Measurements from ENCODE around the gene RAB21.
"Not testable (repeated sequence)": the region's sequence is repeated elsewhere in the genome, so short reads cannot be mapped to it uniquely, and the experiment has no call there.

RAB21 gene

DNA sequence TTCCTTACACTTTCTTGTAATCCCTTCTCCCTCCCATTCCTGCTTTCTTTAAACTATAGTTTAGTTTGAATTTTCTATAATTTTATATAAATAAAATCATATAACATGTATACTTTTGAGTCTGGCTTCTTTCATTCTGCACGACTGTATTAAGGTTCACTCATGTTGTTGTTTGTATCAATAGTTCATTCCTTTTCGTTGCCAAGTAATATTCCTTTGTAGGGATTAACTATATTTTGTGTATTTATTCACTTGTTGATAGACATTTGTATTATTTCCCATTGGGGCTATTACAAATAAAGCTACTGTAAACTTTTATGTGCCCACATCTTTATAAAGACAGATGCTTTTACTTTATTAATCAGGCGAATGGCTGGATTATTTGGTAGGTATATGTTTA, 45.5 kb downstream of the RAB21 start:
- no peak for DNase-seq

- DNase-seq: no peak
These were observed 49.8 kb downstream of the RAB21 start for GRCh38 chr12:71804505-71804904.

- DNase-seq: no peak
These were observed 56.3 kb downstream of the RAB21 start for GRCh38 chr12:71810921-71811320.

- DNase-seq: not testable (repeated sequence)
These were observed 60.6 kb downstream of the RAB21 start for GRCh38 chr12:71815242-71815641.

GRCh38 chr12:71822088-71822487, 67.4 kb downstream of the RAB21 start:
- DNase-seq: not testable (repeated sequence)

GRCh38 chr12:71828813-71829212, 74.2 kb downstream of the RAB21 start:
- no peak for DNase-seq

DNA sequence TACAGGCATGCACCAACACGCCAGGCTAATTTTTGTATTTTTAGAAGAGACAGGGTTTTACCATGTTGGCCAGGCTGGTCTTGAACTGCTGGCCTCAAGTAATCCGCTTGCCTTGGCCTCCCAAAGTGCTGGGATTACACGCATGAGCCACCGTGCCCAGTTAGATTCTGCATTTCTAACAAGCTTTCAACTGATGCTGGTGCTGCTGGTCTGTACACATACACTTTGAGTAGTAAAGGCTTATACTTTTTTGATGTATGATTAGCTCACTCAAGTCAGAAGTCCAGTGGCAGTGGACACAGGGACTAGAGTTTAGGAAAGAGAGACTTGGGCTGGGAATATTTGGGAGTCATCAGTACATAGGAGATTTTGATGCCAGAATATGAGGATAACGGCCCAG, 82.7 kb downstream of the RAB21 start:
- no peak for DNase-seq

DNA sequence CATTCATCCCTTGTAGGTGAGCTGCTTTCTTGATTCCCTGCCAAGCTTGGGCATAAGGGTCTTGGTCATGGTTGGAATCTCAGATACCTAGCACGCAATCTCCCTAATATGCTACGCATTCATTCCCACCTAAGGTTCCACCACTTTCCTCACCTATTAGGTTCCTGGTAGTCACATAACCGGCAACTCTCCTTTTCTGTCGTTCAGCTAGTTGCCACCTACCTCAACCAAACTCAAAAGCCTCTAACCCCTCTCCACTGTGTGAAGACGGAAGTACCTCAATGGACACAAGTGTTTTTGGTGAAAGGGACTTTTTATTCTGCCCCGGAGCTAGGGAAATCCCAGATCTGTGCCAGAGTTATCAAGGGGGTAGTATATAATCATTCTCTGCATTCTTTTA, 83.6 kb downstream of the RAB21 start:
- no peak for DNase-seq

DNA sequence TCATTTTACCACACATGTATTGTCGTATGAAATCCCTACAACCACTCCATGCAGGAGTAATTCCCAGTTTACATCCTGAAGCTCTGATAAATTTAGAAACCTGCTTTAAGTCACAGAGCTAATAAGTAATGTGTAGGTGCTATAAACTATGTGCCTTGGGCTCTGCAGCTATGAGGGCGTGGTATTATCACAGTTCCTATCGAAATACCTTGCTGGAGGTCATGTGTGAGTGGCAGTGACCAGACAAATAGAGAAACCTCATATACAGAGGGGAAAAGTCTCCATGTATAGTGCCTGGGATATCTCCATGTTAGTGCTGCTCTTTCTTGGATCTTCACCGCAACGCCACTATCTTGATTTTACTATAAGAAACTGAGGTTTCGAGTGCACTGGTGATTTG, 84.0 kb downstream of the RAB21 start:
- no peak for DNase-seq

DNA sequence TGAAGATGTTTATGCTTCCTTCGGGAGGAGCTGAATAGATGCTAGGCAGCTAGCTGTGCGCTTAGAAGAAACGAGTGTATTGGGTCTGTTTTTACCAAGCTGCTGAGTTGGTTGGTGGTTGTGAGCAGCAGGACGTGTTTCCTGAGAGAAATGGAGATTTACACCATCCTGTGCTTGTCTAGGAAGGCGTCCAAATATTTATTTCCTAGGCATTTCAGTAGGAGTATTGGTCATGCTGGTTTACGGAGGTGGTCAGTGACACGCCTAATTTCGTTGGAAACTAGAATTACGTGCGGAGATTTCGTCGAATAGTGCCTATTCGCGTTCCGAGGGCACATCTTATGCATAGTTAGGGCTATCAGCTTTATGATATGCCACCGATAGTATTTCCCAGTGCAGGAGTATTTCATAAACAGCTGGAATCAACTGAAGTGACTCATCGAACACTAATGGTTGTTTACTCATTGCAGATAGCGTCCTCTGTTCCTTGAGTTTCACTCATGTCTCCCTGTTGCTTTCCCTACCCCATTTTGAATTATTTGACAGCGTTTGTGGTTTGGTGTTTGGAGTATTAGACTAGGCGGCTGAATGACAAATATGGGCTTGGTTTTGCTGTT, 85.7 kb downstream of the RAB21 start:
- DNase-seq: no peak

- no peak for DNase-seq
These were observed 91.8 kb downstream of the RAB21 start for GRCh38 chr12:71846322-71846940.

GRCh38 chr12:71848212-71848611, 93.5 kb downstream of the RAB21 start:
- no peak for DNase-seq

GRCh38 chr12:71849109-71849851, 94.6 kb downstream of the RAB21 start:
- no peak for DNase-seq
